IPS-18a (cell line): Measurements from ENCODE around the gene EME2.

Source experiments
- H3K27ac ChIP-seq: one replicate; pipeline ENCODE4 v1.5.1; 2013; ENCODE audit warnings: low read length
- H3K27me3 ChIP-seq: one replicate; pipeline ENCODE4 v1.6.1; 2013; ENCODE audit warnings: mild to moderate bottlenecking, low read length; ENCODE audit not compliant: control insufficient read depth, insufficient read depth
- H3K36me3 ChIP-seq: one replicate; pipeline ENCODE4 v1.6.1; 2013; ENCODE audit warnings: low read depth, low read length; ENCODE audit not compliant: control insufficient read depth
- H3K4me1 ChIP-seq: one replicate; pipeline ENCODE4 v1.6.1; 2013; ENCODE audit warnings: low read depth, low read length; ENCODE audit not compliant: control insufficient read depth
- H3K4me3 ChIP-seq: one replicate; pipeline ENCODE4 v1.5.1; 2013; ENCODE audit warnings: low read length
- H3K9ac ChIP-seq: one replicate; pipeline ENCODE4 v1.6.1; 2013; ENCODE audit warnings: mild to moderate bottlenecking, low read length, moderate library complexity
- H3K9me3 ChIP-seq: one replicate; pipeline ENCODE4 v1.6.1; 2013; ENCODE audit warnings: low read depth, low read length; ENCODE audit not compliant: control insufficient read depth

Gene EME2

GRCh38 chr16:1747934-1748333 lies 24.7 kb upstream of the EME2 start:
- Histone ChIP-seq H3K27ac (no peak overlapping the region), H3K4me3 (no peak overlapping the region), H3K27me3 (no peaks in the 10 kb centered on the region), H3K9me3 (no peaks in the 10 kb centered on the region), H3K36me3 (peaks cover 12% of the 10 kb centered on the region), H3K4me1 (no peaks in the 10 kb centered on the region), H3K9ac (no peak overlapping the region)

- Histone ChIP-seq H3K9me3 (no peaks in the 10 kb centered on the region), H3K36me3 (peaks cover 12% of the 10 kb centered on the region), H3K9ac (no peak overlapping the region), H3K4me3 (no peak overlapping the region), H3K4me1 (no peaks in the 10 kb centered on the region), H3K27me3 (no peaks in the 10 kb centered on the region), H3K27ac (no peak overlapping the region)
Observed at GRCh38 chr16:1749152-1750117, 23.2 kb upstream of the EME2 start.

DNA sequence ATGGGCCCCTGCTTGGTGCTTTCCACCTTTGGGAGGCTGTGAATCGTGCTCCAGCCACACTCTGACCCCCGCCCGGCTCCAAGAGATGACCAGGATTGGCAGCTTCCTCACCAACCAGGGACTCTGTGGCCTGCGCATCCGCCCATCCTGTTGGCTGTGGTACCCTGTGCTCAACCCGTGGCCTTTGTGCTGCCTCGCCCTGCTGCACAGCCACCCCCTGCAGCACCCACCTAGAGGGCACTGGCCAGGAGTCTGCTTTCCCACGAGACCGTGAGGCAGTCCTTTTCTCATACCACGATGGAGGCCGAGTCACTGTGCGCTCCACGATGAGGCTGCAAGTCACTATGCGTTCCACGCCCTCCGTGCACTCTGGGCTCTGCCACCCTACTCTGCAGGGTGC lies 20.7 kb upstream of the EME2 start:
- Histone ChIP-seq H3K27me3 (no peaks in the 10 kb centered on the region), H3K9ac (no peak overlapping the region), H3K27ac (no peak overlapping the region), H3K4me3 (no peak overlapping the region), H3K36me3 (peaks cover 12% of the 10 kb centered on the region), H3K4me1 (no peaks in the 10 kb centered on the region), H3K9me3 (no peaks in the 10 kb centered on the region)

DNA sequence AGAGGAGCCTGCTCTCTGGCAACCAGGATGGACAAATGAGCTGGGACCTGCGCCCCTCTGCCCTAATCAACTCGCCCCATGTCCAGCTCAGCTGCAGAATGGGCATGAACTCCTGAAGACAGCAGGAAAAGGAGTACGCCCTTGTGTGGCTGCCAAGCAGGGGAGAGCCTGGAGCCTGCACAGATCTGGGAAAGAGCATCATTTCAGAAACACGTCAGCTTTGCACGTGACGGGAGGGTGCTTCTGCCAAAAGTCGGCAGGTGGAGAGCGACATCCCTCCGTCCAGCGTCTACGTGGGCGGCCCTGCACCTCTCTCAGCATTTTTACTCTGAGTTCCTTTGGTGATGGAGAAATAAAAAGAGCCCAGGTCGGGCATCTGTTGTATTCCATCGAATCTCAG lies 19.8 kb upstream of the EME2 start:
- Histone ChIP-seq H3K27me3 (no peaks in the 10 kb centered on the region), H3K36me3 (peaks cover 12% of the 10 kb centered on the region), H3K27ac (no peak overlapping the region), H3K9ac (no peak overlapping the region), H3K4me3 (no peak overlapping the region), H3K4me1 (no peaks in the 10 kb centered on the region), H3K9me3 (no peaks in the 10 kb centered on the region)

- no peaks in the 10 kb centered on the region for H3K27me3 ChIP-seq
- no peaks in the 10 kb centered on the region for H3K9me3 ChIP-seq
- peaks cover 5% of the 10 kb centered on the region for H3K36me3 ChIP-seq
- H3K4me3 ChIP-seq, result no peak overlapping the region
- H3K4me1 ChIP-seq, result no peaks in the 10 kb centered on the region
- no peak overlapping the region for H3K27ac ChIP-seq
- no peak overlapping the region for H3K9ac ChIP-seq
Observed at GRCh38 chr16:1754204-1754603, 18.4 kb upstream of the EME2 start.

- Histone ChIP-seq H3K4me3 (no peak overlapping the region), H3K36me3 (no peaks in the 10 kb centered on the region), H3K9ac (no peak overlapping the region), H3K27ac (no peak overlapping the region), H3K4me1 (no peaks in the 10 kb centered on the region), H3K9me3 (no peaks in the 10 kb centered on the region), H3K27me3 (no peaks in the 10 kb centered on the region)
Observed at GRCh38 chr16:1757714-1758461, 14.7 kb upstream of the EME2 start.

DNA sequence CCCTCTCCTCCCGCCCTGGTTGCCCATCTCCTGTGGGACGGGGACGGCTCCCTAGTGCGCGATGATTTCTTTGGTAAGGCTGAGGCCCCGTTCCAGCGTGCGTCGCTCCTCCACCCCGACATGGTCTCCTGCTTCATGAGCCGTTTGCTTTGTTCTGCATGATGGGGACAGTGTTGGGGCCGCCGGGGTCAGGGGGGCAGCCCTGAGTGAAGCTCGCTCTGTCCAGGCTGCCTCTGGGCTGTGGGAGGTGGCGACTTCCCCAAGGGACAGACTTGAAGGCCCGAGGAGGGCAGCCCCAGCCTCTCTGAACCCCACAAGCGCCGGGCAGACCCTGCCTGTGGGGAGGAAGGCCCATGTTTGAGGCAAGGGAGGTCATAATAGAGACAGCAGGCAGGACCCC lies 13.7 kb upstream of the EME2 start:
- H3K36me3 ChIP-seq, result no peaks in the 10 kb centered on the region
- H3K27ac ChIP-seq, result no peak overlapping the region
- no peaks in the 10 kb centered on the region for H3K4me1 ChIP-seq

GRCh38 chr16:1759511-1759910 lies 13.1 kb upstream of the EME2 start:
- Histone ChIP-seq H3K4me1 (no peaks in the 10 kb centered on the region), H3K36me3 (no peaks in the 10 kb centered on the region), H3K9me3 (no peaks in the 10 kb centered on the region), H3K4me3 (no peak overlapping the region), H3K9ac (no peak overlapping the region), H3K27ac (no peak overlapping the region), H3K27me3 (no peaks in the 10 kb centered on the region)

More for the DNA sequence above, 13.7 kb upstream of the EME2 start:
- Histone ChIP-seq H3K9me3 (no peaks in the 10 kb centered on the region), H3K9ac (no peak overlapping the region), H3K27me3 (no peaks in the 10 kb centered on the region), H3K4me3 (no peak overlapping the region)

- H3K27ac ChIP-seq, result no peak overlapping the region
- H3K27me3 ChIP-seq, result no peaks in the 10 kb centered on the region
- H3K9me3 ChIP-seq, result no peaks in the 10 kb centered on the region
- H3K4me3 ChIP-seq, result no peak overlapping the region
- no peak overlapping the region for H3K9ac ChIP-seq
- no peaks in the 10 kb centered on the region for H3K36me3 ChIP-seq
- no peaks in the 10 kb centered on the region for H3K4me1 ChIP-seq
Observed at GRCh38 chr16:1760911-1761310, 11.7 kb upstream of the EME2 start.

DNA sequence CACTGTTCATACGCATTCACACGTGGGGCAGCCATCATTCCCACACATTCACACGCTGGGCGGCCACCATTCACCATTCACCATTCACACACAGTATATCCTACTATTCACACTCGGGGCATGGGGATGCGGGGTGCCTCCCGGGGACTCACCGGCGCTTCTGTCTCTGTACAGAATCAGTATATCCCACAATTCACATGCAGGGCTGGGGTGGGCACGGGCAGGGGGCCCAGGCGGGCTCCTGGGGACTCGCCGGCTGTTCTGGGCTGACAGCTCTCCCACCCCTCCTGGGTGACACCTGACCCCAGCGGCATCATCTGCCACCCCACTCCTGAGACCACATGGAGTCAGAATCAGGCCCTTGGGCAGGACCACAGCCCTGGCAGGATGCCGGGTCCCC lies 10.9 kb upstream of the EME2 start:
- Histone ChIP-seq H3K9ac (no peak overlapping the region), H3K27ac (no peak overlapping the region), H3K4me3 (no peak overlapping the region), H3K9me3 (no peaks in the 10 kb centered on the region), H3K4me1 (no peaks in the 10 kb centered on the region), H3K27me3 (no peaks in the 10 kb centered on the region), H3K36me3 (no peaks in the 10 kb centered on the region)

DNA sequence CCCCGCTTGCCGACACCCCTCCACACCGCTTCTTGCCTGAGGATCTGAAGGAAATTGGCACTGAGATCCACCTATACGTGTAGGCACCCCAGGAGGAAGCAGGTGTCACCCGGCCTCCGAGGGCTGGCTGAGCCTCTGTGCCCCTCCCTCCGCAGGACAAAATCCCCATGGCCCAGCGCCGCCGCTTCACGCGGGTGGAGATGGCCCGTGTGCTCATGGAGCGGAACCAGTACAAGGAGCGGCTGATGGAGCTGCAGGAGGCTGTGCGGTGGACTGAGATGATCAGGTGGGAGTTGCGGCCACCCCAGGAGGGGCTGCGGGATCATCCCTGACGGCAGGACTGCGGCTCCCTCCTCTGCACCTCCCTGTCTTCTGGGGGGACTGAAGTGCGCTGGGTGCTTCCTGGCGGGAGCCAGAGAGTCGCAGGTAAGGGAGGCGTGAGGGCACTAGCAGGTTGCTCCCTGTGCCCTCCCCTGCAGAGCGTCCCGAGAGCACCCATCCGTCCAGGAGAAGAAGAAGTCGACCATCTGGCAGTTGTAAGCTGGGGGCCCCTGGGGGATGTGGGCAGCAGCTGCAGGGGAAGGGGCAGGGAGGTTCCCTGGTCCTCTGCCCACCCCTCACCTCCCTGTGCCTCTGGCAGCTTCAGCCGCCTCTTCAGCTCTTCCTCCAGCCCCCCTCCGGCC lies 10.3 kb upstream of the EME2 start:
- Histone ChIP-seq H3K9ac (no peak overlapping the region), H3K27ac (no peak overlapping the region), H3K4me3 (no peak overlapping the region), H3K9me3 (no peaks in the 10 kb centered on the region), H3K27me3 (no peaks in the 10 kb centered on the region), H3K36me3 (no peaks in the 10 kb centered on the region), H3K4me1 (no peaks in the 10 kb centered on the region)
